GM19395 (cell line): ENCODE data around the gene CCDC78.
"Not testable (repeated sequence)": the region's sequence is repeated elsewhere in the genome, so short reads cannot be mapped to it uniquely, and the experiment has no call there.

Experiments used
- ATAC-seq: cut with Tn5 transposase; IDR thresholded peaks from one replicate; pipeline ENCODE4 v1.9.1; 2021; ENCODE audit warnings: mild to moderate bottlenecking, moderate library complexity; ENCODE audit not compliant: unreplicated experiment

CCDC78 gene

GRCh38 chr16:761625-762513, 35.6 kb upstream of the CCDC78 start:
- ATAC-seq = no peak

DNA sequence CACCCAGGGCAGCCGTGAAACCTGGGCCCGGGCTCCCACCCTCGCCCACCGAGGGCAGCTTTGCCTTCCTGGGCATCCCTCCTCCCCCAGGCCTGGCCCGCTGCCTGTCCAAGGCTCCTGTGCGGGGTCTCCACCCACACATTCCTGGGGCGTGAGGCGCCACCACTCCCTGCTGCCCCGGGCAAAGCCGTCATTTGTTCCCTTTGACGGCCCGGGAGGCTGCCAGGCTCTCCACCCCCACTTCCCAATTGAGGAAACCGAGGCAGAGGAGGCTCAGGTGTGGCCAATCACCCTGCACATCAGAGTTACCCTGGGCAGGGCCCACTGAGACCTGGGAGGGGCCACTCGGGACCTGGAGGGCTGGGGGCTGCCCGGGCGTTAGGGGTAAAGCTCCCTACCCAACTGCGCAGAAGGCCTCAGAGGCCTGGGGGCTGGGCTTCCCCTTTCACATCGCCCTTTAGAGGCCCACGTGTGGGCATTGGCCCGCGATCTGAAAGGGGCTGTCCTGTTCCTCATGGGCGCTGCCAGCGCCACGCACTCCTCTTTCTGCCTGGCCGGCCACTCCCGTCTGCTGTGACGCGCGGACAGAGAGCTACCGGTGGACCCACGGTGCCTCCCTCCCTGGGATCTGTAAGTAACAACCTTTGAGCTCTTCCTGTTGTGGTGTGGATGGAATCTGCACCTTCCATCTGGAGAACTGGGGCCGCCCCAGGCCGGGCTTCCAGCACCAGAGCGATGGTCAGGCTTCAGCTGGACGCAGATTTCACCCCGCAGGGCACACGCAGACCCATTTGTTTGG, 34.5 kb upstream of the CCDC78 start, which contains the start of gene MSLN:
MSLN (plus strand) TSS at position 190 of the 799 bp plus-strand sequence. CDS start 1,947 bp downstream, outside the sequence.
- no peak for ATAC-seq

DNA sequence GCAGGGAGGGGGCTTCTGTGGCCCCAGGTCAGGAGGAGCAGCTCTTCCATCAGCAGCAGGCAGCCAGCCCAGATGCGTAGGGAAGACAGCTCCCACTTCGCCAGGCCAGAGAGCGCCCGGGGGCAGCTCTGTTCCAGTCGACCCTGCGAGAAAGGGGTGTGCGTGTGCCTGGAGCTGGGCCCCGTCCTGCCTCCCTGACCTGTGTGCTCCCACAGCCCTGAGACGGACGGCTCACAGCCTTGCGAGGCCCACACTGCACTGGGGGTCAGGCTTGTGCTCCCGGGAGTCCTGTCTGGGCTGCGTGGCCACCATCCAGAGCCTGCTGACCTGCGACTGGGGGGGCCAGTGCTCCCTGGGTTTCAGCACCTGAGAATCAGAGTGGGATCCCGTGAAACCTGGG, 33.8 kb upstream of the CCDC78 start:
- no peak for ATAC-seq

DNA sequence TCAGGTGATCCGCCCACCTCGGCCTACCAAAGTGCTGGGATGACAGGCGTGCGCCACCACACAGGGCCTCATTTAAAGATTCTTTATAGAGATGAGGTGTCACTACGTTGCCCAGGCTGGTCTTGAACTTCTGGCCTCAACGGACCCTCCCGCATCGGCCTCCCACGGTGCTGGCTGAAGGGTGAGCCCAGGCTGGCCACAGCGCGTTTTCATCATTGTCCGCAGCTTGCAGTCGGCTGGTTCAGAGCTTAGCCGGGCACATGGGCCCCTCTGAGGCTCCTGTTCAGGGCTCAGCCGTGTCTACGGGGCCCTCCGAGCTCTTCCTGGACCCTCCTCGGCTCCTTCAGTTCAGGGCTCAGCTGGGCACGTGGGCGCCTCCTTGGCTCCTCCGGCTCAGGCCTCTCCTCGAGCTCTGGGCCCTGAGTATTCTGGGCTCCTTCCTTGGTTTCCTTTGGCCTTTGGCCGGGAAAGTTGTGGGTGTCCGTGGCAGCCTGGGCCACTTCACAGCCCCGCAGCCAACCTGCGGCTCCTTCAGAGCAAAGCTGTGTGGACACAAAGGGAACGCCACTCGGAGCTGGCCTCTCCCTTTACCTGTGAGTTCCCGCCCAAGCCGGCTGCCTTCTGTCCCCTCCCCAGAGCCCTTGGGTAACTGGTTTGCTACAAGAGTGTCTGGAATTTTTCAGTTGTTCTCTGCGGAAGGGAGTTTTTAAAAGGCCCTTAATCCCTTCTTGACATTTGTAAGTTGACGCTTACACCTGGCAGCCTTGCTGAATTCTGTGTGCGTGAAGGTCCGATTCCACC, 33.1 kb upstream of the CCDC78 start:
- ATAC-seq = no peak

DNA sequence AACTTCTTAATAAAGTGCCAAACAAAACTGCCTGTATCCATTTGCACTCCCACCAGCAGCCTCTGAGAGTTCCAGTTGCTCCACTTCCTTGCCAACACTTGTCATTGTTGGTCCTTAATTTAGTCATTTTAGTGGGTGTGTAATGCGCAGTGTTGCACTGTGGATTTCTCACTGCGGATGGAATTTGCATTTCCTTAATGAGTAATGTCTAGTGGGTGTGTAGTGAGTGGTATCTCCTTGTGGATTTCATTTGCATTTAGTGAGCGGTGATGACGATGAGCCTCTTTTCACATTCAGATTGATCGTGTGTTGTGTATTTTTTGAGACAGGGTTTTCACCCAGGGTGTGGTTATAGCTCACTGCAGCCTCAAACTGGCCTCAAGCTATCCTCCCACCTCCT, 30.2 kb upstream of the CCDC78 start:
- no peak for ATAC-seq

- ATAC-seq = no peak
These were observed 28.4 kb upstream of the CCDC78 start for GRCh38 chr16:754656-755055.

GRCh38 chr16:754121-754607, 27.9 kb upstream of the CCDC78 start:
- ATAC-seq = not testable (repeated sequence)

DNA sequence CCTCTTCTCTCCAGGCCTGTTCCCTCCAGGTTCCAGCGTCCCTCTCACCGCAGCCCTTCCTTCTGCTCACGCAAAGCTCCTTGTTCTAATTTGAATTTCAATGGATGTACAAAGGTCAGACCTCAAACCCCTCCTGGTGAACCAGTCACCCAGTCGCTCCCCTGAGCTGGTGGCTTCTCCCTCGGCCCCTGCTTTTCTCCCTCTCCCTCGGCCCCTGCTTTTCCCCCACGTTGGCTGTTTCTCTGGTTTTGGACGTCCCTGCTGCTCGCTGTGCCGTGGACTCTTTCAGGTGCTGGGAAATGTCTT, 25.7 kb upstream of the CCDC78 start:
- ATAC-seq = no peak

DNA sequence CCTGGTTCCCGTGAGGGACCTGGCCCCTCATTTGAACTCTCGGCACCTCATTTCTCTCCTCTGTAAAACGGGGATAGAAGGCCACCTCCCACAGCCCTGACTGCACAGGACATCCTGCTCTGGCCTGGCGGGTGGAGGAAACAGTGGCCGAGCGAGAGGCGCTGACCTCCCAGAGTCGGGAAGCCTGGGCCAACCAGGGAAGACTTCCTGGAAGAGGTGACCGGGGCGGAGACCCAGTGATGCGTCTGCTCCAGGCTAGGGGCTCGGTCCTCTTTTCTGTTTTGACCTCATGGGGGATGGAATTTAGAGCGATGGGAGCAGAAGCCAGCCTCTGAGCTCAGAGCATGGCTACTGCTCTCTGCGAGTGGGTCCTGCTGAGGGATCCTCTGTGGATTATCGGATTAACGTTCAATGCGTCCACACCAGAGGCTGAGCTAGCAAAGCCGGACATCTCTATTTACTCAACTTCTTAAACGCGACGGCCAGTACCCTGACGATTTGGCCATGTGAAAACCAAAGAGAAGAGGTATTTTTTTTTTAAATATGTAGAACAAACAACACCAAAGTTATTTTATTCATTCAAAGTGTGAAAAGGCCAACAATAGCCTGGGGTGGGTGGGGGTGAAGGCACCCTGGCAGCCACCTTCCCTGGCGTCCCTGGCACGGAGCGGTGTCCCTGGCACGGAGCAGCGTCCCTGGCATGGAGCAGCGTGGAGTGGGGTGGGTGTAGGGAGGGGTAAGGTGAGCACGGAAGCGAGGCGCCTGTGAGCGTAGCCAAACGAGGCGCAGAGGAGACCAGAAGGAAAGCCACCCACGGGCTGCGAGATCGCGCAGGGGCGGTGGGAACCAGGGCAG, 25.1 kb upstream of the CCDC78 start:
- ATAC-seq = no peak

DNA sequence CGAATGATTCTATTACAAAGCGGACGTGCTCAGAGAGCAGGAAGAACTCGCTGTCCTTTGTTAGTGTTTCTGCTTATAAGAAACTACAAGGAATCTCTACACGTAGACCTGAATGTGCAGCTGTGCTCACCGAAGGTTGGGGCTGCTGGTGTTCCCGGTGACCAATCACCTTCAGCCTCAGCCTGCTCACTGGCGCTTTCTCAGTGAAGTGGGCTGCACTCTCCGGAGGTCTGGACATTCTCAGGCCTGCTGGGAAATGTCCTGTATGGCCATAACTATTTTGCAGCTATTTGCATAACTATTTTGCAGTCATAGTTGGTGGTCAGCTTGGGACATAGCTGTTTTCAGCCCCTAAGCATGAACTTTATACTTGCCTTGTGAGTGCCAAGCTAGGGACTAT, 24.2 kb upstream of the CCDC78 start:
- ATAC-seq = no peak

- ATAC-seq = no peak
These were observed 22.8 kb upstream of the CCDC78 start for GRCh38 chr16:749010-749409.

DNA sequence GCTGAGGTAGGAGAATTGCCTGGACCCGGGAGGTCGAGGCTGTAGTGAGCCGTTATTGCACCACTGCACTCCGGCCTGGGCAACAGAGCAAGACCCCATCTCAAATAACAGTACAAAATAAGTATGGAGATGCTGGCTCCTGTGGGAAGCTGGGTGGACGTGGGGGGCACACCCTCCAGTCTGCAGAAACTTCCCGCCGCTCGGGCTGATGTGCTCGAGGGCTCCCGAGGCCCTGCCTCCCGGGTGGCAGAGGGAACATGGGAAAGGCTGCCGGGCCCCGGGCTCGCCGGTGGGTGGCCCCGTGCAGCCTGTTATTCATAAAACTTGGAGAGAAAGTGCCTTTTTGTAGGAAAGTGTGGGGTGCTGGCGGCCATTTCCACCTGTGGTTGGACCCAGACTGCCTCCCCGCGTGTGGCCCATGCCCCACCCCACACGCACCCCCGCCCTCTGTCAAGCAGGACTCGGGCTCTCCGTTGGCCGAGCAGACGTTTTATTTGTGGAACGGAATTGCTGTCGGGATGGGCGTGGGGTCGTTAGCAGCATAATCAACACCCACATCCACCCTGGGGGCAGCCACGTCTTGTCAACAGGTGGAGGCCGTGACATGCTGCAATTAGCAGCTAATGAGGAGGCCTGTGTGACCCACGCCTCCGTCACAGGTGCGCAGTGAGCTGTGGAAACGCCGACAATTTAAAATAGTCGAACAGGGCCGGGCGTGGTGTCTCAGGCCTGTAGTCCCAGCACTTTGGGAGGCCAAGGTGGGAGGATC, 21.9 kb upstream of the CCDC78 start:
- ATAC-seq = no peak

DNA sequence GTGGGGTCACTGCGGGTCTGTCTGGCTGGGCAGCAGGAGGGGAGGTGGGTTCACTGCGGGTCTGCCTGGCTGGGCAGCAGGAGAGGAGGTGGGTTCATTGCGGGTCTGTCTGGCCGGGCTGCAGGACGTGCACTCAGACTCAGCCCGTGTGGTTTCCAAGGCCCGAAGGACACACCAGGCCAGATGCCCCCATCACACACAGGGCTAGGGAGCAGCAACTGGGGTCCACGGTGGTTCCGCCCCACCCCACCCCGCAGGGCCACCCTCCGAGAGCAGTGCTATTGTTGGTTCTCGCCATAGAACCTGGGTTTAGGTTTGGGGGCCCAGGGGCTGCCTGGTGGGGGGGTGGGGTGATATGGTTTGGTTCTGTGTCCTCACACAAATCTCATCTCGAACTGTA, 20.4 kb upstream of the CCDC78 start:
- no peak for ATAC-seq

- no peak for ATAC-seq
These were observed 19.5 kb upstream of the CCDC78 start for GRCh38 chr16:745739-746138.

- no peak for ATAC-seq
These were observed 17.7 kb upstream of the CCDC78 start for GRCh38 chr16:743794-744500.

DNA sequence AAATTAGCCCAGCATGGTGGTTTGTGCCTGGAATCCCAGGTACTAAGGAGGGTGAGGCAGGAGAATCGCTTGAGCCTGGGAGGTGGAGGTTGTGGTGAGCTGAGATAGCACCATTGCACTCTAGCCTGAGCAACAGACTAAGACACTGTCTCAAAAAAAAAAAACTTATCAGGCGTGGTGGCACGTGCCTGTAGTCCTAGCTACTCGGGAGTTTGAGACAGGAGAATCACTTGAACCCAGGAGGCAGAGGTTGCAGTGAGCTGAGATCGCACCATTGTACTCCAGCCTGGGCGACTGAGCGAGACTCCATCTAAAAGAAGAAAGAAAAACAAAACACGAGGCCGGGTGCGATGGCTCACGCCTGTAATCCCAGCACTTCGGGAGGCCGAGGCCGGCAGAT, 16.7 kb upstream of the CCDC78 start:
- not testable (repeated sequence) for ATAC-seq

- ATAC-seq = no peak
These were observed 15.9 kb upstream of the CCDC78 start for GRCh38 chr16:741986-742629.

DNA sequence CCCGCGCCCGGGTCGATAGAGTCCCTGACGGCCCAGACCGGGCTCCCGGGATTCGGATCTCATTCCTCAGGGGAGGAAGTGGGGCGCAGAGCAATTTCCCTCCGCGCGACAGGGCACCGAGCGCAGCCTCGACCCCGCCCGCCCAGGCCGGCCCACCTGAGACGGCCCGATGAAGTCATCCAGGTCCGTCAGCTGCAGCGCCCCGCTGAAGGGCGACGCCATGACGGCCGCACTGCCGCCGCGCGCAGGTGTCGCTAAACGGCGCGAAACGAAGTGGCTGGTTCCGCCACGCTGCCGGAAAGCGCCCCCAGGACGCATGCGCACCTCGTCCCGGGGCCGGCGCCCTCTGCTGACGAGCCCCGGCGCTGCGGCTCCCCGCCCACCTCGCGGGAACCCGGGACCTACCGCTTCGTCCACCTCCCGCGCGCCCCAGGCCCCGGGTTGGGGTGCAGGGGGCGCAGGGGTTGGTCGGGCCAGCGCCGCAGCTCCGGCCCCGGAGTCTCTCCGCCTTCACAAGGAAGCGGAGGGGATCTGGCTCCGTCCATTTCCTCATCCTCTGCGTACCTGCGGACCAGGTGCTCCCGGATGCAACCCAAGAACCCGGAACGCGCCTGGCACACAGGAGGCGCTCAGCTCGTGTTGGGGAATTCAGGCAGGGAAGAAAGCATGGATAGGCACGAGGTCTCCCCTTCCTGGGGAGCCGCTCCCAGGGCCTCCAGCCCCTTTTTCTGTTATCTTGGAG, 14.7 kb upstream of the CCDC78 start, which contains the start of gene CIAO3:
CIAO3 (minus strand) TSS at position 234 of the 742 bp plus-strand sequence; CDS start at position 222, 12 bp downstream.
- peak; percentile 63 for ATAC-seq
